ENCODE results near the gene ABHD11. TPM values are rescaled to one million over a fixed set of nuclear protein-coding genes. Genes with fewer than 3 reads are reported as not detected.
"Not testable (repeated sequence)": the region's sequence is repeated elsewhere in the genome, so short reads cannot be mapped to it uniquely, and the experiment has no call there.

ABHD11 gene
- total RNA-seq, 4 donors from 2014 or later: 5.6 to 8.5 (median 6.6) TPM

GRCh38 chr7:73723813-73724212, 14.8 kb downstream of the ABHD11 start:
- Histone ChIP-seq H3K4me1 (peaks cover 0 to 37% (median 5%) of the 10 kb centered on the region in 3 donors), H3K4me3 (no peak overlapping the region), H3K27ac (no peak overlapping the region), H3K9me3 (no peaks in the 10 kb centered on the region), H3K36me3 (no peaks in the 10 kb centered on the region), H3K27me3 (peaks cover 20% of the 10 kb centered on the region)
- TF ChIP-seq POLR2AphosphoS5 (IDR thresholded peaks at IDR 0.05) (no peak), CTCF (IDR thresholded peaks at IDR 0.05) (no peak), POLR2A (IDR thresholded peaks at IDR 0.05) (no peak), EP300 (IDR thresholded peaks at IDR 0.05) (no peak)
- WGBS, 2 donors (ENCODE audit: low coverage in 1 of 2): 86 to 93% methylated on average over 3 of the region's 3 CpGs
- ATAC-seq: no peak

- H3K4me1 ChIP-seq: peaks cover 0 to 47% (median 10%) of the 10 kb centered on the region in 3 donors
- TF ChIP-seq POLR2A (IDR thresholded peaks at IDR 0.05) (no peak), POLR2AphosphoS5 (IDR thresholded peaks at IDR 0.05) (no peak), CTCF (IDR thresholded peaks at IDR 0.05) (no peak), EP300 (IDR thresholded peaks at IDR 0.05) (no peak)
- H3K9me3 ChIP-seq: no peaks in the 10 kb centered on the region
- no peaks in the 10 kb centered on the region for H3K36me3 ChIP-seq
- no peak for ATAC-seq
- peaks cover 16% of the 10 kb centered on the region for H3K27me3 ChIP-seq
- 64 to 79% methylated on average over 3 to 5 of the region's 6 CpGs for WGBS, 2 donors (ENCODE audit: low coverage in 1 of 2)
- no peak overlapping the region for H3K27ac ChIP-seq
- H3K4me3 ChIP-seq: no peak overlapping the region
These were observed 15.8 kb downstream of the ABHD11 start for GRCh38 chr7:73722785-73723184.

- Histone ChIP-seq H3K27ac (peak overlapping the region in 1 of 4 donors; percentile 68), H3K4me1 (peaks cover 0 to 53% (median 16%) of the 10 kb centered on the region in 3 donors), H3K27me3 (peaks cover 13% of the 10 kb centered on the region)
- H3K9me3 ChIP-seq, ATAC-seq, H3K36me3 ChIP-seq, H3K4me3 ChIP-seq: not testable (repeated sequence)
- WGBS, 2 donors (ENCODE audit: low coverage in 1 of 2): 97% methylated on average over 4 of the region's 4 CpGs; no CpG with 5 or more reads in 1 of the 2 donors
These were observed 16.4 kb downstream of the ABHD11 start for GRCh38 chr7:73722182-73722581.

GRCh38 chr7:73721377-73721817, 17.2 kb downstream of the ABHD11 start:
- peaks cover 0 to 61% (median 24%) of the 10 kb centered on the region in 3 donors for H3K4me1 ChIP-seq
- peak overlapping the region in 3 of 4 donors; percentile 36 to 68 (median 64) for H3K27ac ChIP-seq
- H3K27me3 ChIP-seq: peaks cover 6% of the 10 kb centered on the region
- no peak overlapping the region for H3K4me3 ChIP-seq
- peak; percentile 59 for TF ChIP-seq POLR2AphosphoS5 (IDR thresholded peaks at IDR 0.05)
- TF ChIP-seq EP300 (IDR thresholded peaks at IDR 0.05): no peak
- H3K36me3 ChIP-seq: no peaks in the 10 kb centered on the region
- 80 to 100% methylated on average over 1 to 2 of the region's 3 CpGs for WGBS, 2 donors (ENCODE audit: low coverage in 1 of 2)
- H3K9me3 ChIP-seq: no peaks in the 10 kb centered on the region
- ATAC-seq: peak; percentile 42

GRCh38 chr7:73720443-73720842, 18.2 kb downstream of the ABHD11 start:
- H3K4me1 ChIP-seq: peaks cover 0 to 66% (median 34%) of the 10 kb centered on the region in 3 donors
- H3K27me3 ChIP-seq, H3K36me3 ChIP-seq, H3K9me3 ChIP-seq, H3K4me3 ChIP-seq, ATAC-seq: not testable (repeated sequence)
- 93 to 98% methylated on average over 2 to 9 of the region's 9 CpGs for WGBS, 2 donors (ENCODE audit: low coverage in 1 of 2)
- peak overlapping the region in 2 of 4 donors; percentile 75 to 80 for H3K27ac ChIP-seq

GRCh38 chr7:73719806-73720169, 18.8 kb downstream of the ABHD11 start:
- ATAC-seq: peak; percentile 23
- H3K4me1 ChIP-seq: peaks cover 0 to 70% (median 35%) of the 10 kb centered on the region in 3 donors
- H3K27me3 ChIP-seq: no peaks in the 10 kb centered on the region

More at GRCh38 chr7:73719806-73720169, 18.8 kb downstream of the ABHD11 start:
- WGBS, 2 donors (ENCODE audit: low coverage in 1 of 2): 21 to 41% methylated on average over 3 to 4 of the region's 16 CpGs
- no peaks in the 10 kb centered on the region for H3K36me3 ChIP-seq
- TF ChIP-seq CTCF (IDR thresholded peaks at IDR 0.05) (no peak), POLR2A (IDR thresholded peaks at IDR 0.05) (no peak), EP300 (IDR thresholded peaks at IDR 0.05) (no peak), POLR2AphosphoS5 (IDR thresholded peaks at IDR 0.05) (no peak)
- peak overlapping the region; percentile 15 to 89 for H3K4me3 ChIP-seq
- peak overlapping the region in 3 of 4 donors; percentile 64 to 80 (median 75) for H3K27ac ChIP-seq
- no peaks in the 10 kb centered on the region for H3K9me3 ChIP-seq

Data from gastroesophageal sphincter (tissue), 4 donors.